ENCODE measurements around the gene FOXO3. TPM values are rescaled to one million over a fixed set of nuclear protein-coding genes. Genes with fewer than 3 reads are reported as not detected.

Gene FOXO3
- total and polyA plus RNA-seq, 2 of the 8 experiments (the other 6 are each of a cell fraction or from before 2014, with no cell fraction given), result 13.1 to 19.3 TPM

DNA sequence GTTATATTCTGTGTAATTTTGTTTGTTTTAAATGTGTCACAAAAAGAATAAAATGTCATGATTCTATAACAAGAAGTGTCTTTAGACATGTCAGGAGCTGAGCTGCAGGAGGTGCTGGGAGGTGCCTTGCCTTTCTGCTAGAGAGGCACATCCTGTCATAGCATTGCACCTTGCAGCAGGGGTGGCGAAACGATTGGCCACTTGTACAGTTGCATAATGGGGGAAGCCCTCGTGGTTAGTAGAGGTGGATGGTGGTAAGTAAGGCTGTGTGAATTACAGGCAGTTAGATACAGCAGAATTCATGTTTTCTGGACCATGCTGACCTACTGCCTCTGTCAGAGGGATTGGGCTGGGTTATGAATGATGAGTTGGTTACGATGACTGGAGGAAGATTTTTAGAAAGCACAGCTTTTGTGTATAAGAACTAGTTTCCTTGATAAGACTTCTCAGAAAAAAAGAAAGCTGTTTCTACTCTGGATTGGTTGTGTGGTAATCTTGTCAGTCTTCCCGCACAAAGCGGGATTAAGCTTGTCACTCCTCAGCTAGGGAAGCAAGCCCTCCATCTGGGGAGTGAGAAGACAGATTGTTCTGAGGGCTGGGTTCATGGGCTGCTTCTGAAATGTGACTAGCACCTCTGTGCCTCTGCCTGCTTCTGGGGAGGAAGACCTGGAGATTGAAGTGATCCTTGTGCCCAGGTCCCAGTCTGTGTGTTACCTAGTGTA, 74.9 kb downstream of the FOXO3 start:
- no peak overlapping the region for H2AFZ ChIP-seq (ENCODE audit: low read length)
- H3K23ac ChIP-seq (ENCODE audit: insufficient read length), result no peak overlapping the region
- no peaks in the 10 kb centered on the region for H3K27me3 ChIP-seq (replicated peaks in 1 of 4; ENCODE audit: control insufficient read depth in 3 of 4, extremely low read depth in 1 of 4, insufficient read depth in 3 of 4, low read length in 3 of 4)
- H3K4me1 ChIP-seq (replicated peaks in 1 of 4; ENCODE audit: control insufficient read depth in 3 of 4, insufficient read depth in 4 of 4, low read length in 3 of 4), result peaks cover 2 to 21% (median 8%) of the 10 kb centered on the region in 4 experiments; a peak in 6 of 7 replicates
- no peak overlapping the region for H2BK5ac ChIP-seq (ENCODE audit: low read depth, low read length)
- H3K79me1 ChIP-seq (ENCODE audit: low read depth, low read length), result peaks cover 2% of the 10 kb centered on the region; the same call in 1 of the 2 replicates
- H2AK5ac ChIP-seq (ENCODE audit: low read depth, low read length), result no peak overlapping the region
- ChIA-PET CTCF (ENCODE audit: partially characterized antibody) (interaction anchor here (1.0 to 1.6 kb wide), 2 partner anchors 14 to 32 kb away, joined by 3 read pairs; no protein-coding TSS in a partner anchor), POLR2A (ENCODE audit: partially characterized antibody) (no interaction called here)
- peaks cover 2 to 3% of the 10 kb centered on the region in 2 experiments for H4K20me1 ChIP-seq (replicated peaks in 1 of 2; ENCODE audit: control insufficient read depth in 1 of 2, insufficient read depth in 2 of 2, low read length in 2 of 2)
- WGBS, 2 experiments (ENCODE audit: extremely low coverage in 1 of 2, insufficient coverage in 1 of 2, insufficient read length in 1 of 2, insufficient replicate concordance in 2 of 2, low coverage in 1 of 2, low lambda C conversion rate in 2 of 2, missing lambda C conversion rate in 1 of 2), result 84% methylated on average over 6 of the region's 6 CpGs; no CpG with 5 or more reads in 1 of the 2 experiments
- H3K18ac ChIP-seq (ENCODE audit: extremely low read depth, low read length), result no peak overlapping the region
- H4K5ac ChIP-seq (ENCODE audit: insufficient read length, low read depth, low read length), result no peak overlapping the region
- H2BK20ac ChIP-seq (ENCODE audit: low read length), result no peak overlapping the region
- H2BK120ac ChIP-seq (replicated peaks; ENCODE audit: low read depth, low read length), result no peak overlapping the region
- H2BK12ac ChIP-seq (ENCODE audit: low read depth, low read length), result no peak overlapping the region
- no peak overlapping the region for H3K4me3 ChIP-seq (ENCODE audit: extremely low read depth in 1 of 4, insufficient read depth in 2 of 4, low read depth in 3 of 4, low read length in 4 of 4)
- H3K36me3 ChIP-seq (ENCODE audit: control insufficient read depth in 2 of 4, insufficient read depth in 4 of 4, low read length in 3 of 4), result 0 out of 8 replicates have a peak, but pooled peaks cover 0 to 2% (median 0%) of the 10 kb centered on the region in 4 experiments
- no peak overlapping the region for H3K4ac ChIP-seq (replicated peaks; ENCODE audit: insufficient read length, low read depth, low read length)
- H3K9me3 ChIP-seq (ENCODE audit: insufficient read depth in 2 of 2, low read depth in 1 of 2, low read length in 1 of 2), result no peaks in the 10 kb centered on the region
- FAIRE-seq (no peak), DNase-seq (ENCODE audit: low read depth in 1 of 2, low spot score in 2 of 2) (no peak)
- no peak overlapping the region for H3K9ac ChIP-seq (replicated peaks in 1 of 4; ENCODE audit: extremely low read depth in 1 of 4, low read depth in 3 of 4, low read length in 3 of 4)
- no peak overlapping the region for H4K91ac ChIP-seq (replicated peaks; ENCODE audit: insufficient read length, low read length)
- no peak overlapping the region for H3K14ac ChIP-seq (ENCODE audit: insufficient read length)
- H3K4me2 ChIP-seq (ENCODE audit: insufficient read depth in 1 of 2, low read depth in 2 of 2, low read length in 2 of 2), result no peak overlapping the region
- no peak overlapping the region for H4K8ac ChIP-seq (ENCODE audit: extremely low read depth, insufficient read depth, low read length)
- H3K23me2 ChIP-seq (ENCODE audit: low read depth, low read length), result no peaks in the 10 kb centered on the region
- H3K56ac ChIP-seq (replicated peaks; ENCODE audit: insufficient read length, low read depth, low read length), result no peak overlapping the region
- H3K79me2 ChIP-seq (ENCODE audit: control insufficient read depth in 1 of 2, insufficient read depth in 2 of 2, low read length in 2 of 2), result peaks cover 4 to 77% of the 10 kb centered on the region in 2 experiments; a peak in 2 of 4 replicates
- H3K27ac ChIP-seq (ENCODE audit: low read depth, low read length), result no peak overlapping the region
- no peak overlapping the region for H2BK15ac ChIP-seq (ENCODE audit: low read length)
- TF ChIP-seq CTCF (IDR thresholded peaks at IDR 0.05; ENCODE audit: control extremely low read depth in 1 of 3, insufficient read depth in 1 of 3, low read depth in 1 of 3, low read length in 3 of 3) (no peak), SP4 (IDR thresholded peaks at IDR 0.05; ENCODE audit: low read length) (no peak), SAP30 (IDR thresholded peaks at IDR 0.05; ENCODE audit: insufficient read depth, insufficient replicate concordance, low read length) (no peak), RFX5 (IDR thresholded peaks at IDR 0.05; ENCODE audit: borderline replicate concordance, low read depth, low read length) (no peak), MAX (IDR thresholded peaks at IDR 0.05) (no peak), KDM4A (IDR thresholded peaks at IDR 0.05; ENCODE audit: low read depth, low read length, severe bottlenecking) (no peak)
- TF ChIP-seq, protein P1, sequence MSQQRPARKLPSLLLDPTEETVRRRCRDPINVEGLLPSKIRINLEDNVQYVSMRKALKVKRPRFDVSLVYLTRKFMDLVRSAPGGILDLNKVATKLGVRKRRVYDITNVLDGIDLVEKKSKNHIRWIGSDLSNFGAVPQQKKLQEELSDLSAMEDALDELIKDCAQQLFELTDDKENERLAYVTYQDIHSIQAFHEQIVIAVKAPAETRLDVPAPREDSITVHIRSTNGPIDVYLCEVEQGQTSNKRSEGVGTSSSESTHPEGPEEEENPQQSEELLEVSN (IDR thresholded peaks at IDR 0.05), result no peak
